Spinal cord (tissue), 10 donors: ENCODE data around the gene DLAT. TPM values are rescaled to one million over a fixed set of nuclear protein-coding genes. Genes with fewer than 3 reads are reported as not detected.

Experiments used
- DNase-seq, 6 donors: peaks; one replicate each; pipeline versions ENCODE4 v3.0.0 to v3.0.0-alpha.2; 2013 to 2015; ENCODE audit warnings: low spot score in 6 of 6, low read depth in 4 of 6
- H3K27ac ChIP-seq: one replicate; pipeline ENCODE4 v1.5.1; 2013; ENCODE audit warnings: low read depth, low read length, control low read depth
- H3K27me3 ChIP-seq: one replicate; pipeline ENCODE4 v1.6.1; 2013; ENCODE audit warnings: low read length; ENCODE audit not compliant: control insufficient read depth, insufficient read depth
- H3K36me3 ChIP-seq: one replicate; pipeline ENCODE4 v1.6.1; 2013; ENCODE audit warnings: low read length; ENCODE audit not compliant: control insufficient read depth, insufficient read depth
- H3K4me1 ChIP-seq: one replicate; pipeline ENCODE4 v1.6.1; 2013; ENCODE audit warnings: low read length; ENCODE audit not compliant: control insufficient read depth, insufficient read depth
- H3K4me3 ChIP-seq: one replicate; pipeline ENCODE4 v1.5.1; 2013; ENCODE audit warnings: low read depth, low read length, control low read depth
- H3K9me3 ChIP-seq: one replicate; pipeline ENCODE4 v1.6.1; 2013; ENCODE audit warnings: low read length; ENCODE audit not compliant: control insufficient read depth, insufficient read depth
- WGBS: methylation state at CpG from one replicate; pipeline ENCODE4 v1.1.5; 2013; ENCODE audit warnings: missing lambda C conversion rate; ENCODE audit not compliant: insufficient coverage; 5-methylcytosine and 5-hydroxymethylcytosine counted together
- long read RNA-seq, 4 donors: transcript quantifications; one replicate each; lab custom pipeline, GENCODE V29; 2026
- polyA plus RNA-seq, 2 donors: library from polyadenylated mRNA; unstranded; fragments of 120-200 nt; gene quantifications; one replicate each; pipeline ENCODE4 v1.2.1, GENCODE V29; 2013; ENCODE audit not compliant: insufficient read length in 2 of 2
- total RNA-seq, 2 donors: library from RNA; depleted of rRNA in 1 of 2; stranded (reverse); fragments of 120-200 nt in 1 of 2; fragments of >200 nt in 1 of 2; gene quantifications; one replicate each; pipeline versions ENCODE4 v1.2.3 to v1.2.4, GENCODE V29; 2013 to 2014
- donor health status: healthy.

Gene DLAT
- total RNA-seq (10 to 100 TPM; 36.5 to 58.3 TPM), polyA plus RNA-seq (10 to 100 TPM; 39.1 to 53.1 TPM)
- long read RNA-seq, donor 1, full-length matches to known transcripts, result 12 of 12 reads
- long read RNA-seq, donor 1, partial matches to known transcripts, result 0 of 12 reads
- long read RNA-seq, donor 1, other reads (novel, unspliced or antisense), result 0 of 12 reads
- long read RNA-seq, donor 2, full-length matches to known transcripts, result 3 of 3 reads
- long read RNA-seq, donor 2, partial matches to known transcripts, result 0 of 3 reads
- long read RNA-seq, donor 2, other reads (novel, unspliced or antisense), result 0 of 3 reads
- long read RNA-seq, donor 3, full-length matches to known transcripts, result 5 of 5 reads
- long read RNA-seq, donor 3, partial matches to known transcripts, result 0 of 5 reads
- long read RNA-seq, donor 3, other reads (novel, unspliced or antisense), result 0 of 5 reads
- long read RNA-seq, donor 4, full-length matches to known transcripts, result 5 of 13 reads
- long read RNA-seq, donor 4, partial matches to known transcripts, result 8 of 13 reads
- long read RNA-seq, donor 4, other reads (novel, unspliced or antisense), result 0 of 13 reads

DNA sequence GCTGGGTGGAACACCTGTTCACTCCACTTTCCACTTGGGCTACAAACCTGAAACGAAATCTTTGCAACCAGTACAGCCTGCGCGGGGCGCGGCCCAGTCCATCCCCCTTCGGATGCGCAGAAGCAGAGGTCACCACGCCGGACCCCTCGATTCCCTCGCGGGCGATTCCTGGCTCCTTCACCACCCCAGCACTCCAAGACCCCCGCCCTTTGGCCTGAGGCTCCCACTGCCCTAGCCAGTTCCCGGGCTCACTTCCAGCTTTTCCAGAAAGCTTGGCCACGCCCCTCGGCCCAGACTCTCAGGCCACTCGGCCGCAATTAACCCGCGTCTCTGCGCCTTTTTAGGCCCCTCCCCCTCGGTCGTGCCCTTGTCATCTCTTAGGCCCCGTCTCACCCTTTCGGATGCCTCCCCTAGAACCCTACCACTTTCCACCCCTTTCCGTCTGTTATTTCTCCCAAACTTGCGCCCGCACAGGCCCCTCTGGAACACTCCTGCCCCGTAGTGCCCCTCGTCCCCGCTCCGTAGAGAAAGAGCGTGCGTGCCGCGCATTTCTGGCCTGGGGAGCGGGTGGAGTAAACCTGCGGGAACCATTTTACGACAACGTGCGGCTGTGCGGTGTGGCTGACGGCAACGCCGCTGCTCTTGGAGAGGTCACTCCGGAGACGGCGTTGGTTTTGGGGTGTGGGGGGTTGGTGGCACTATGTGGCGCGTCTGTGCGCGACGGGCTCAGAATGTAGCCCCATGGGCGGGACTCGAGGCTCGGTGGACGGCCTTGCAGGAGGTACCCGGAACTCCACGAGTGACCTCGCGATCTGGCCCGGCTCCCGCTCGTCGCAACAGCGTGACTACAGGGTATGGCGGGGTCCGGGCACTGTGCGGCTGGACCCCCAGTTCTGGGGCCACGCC lies at the start of gene DLAT:
TSS of gene DLAT (plus strand) at position 636 of the 906 bp plus-strand sequence. CDS start at position 701, 65 bp downstream.
- no peaks in the 10 kb centered on the region for H3K4me1 ChIP-seq
- WGBS, result 0% methylated on average over 71 of the region's 71 CpGs
- peaks cover 28% of the 10 kb centered on the region for H3K36me3 ChIP-seq
- no peaks in the 10 kb centered on the region for H3K27me3 ChIP-seq
- H3K9me3 ChIP-seq, result no peaks in the 10 kb centered on the region
- H3K4me3 ChIP-seq, result peak within 1 kb of the TSS; percentile 94
- DNase-seq, result peak; percentile 75 to 96 (median 88)
- H3K27ac ChIP-seq, result peak within 1 kb of the TSS; percentile 94

DNA sequence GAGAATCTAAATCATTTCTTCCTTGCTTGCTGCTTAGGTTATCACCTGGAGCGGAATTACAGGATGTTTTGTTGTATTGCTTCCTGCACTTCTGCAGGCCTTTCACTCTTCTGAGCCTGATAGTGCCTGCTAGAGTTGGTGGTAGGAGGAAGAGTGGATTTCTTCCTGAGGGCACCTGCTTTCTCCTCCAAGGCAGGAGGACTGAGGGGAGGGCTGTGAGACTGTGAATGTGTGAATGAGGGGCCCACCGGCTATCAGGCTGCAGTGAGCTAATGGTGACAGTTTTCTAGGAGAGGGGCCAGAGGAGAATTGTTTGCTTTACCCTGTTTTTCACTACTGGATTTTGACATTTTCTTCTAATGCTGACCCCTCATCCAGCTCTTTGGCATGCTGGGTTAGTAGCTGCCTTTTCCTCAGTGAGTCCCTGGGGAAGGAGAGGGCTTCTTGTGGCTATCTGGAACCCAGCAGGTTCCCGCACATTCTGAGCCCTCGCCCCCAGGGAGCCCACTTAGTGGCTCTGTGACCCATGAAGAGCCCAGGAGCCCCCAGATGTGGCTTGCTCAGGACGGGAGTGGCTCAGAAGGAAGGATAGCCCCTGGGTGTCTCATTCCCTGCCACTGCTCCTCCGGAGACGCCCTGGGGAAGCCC lies 49.0 kb upstream of the DLAT start:
- peak in 1 of 6 donors; percentile 49 for DNase-seq
- Histone ChIP-seq H3K4me1 (peaks cover 32% of the 10 kb centered on the region), H3K36me3 (peaks cover 11% of the 10 kb centered on the region), H3K9me3 (no peaks in the 10 kb centered on the region), H3K4me3 (peak overlapping the region; percentile 71), H3K27me3 (no peaks in the 10 kb centered on the region), H3K27ac (peak overlapping the region; percentile 65)
- WGBS, result 50% methylated on average over 5 of the region's 7 CpGs

DNA sequence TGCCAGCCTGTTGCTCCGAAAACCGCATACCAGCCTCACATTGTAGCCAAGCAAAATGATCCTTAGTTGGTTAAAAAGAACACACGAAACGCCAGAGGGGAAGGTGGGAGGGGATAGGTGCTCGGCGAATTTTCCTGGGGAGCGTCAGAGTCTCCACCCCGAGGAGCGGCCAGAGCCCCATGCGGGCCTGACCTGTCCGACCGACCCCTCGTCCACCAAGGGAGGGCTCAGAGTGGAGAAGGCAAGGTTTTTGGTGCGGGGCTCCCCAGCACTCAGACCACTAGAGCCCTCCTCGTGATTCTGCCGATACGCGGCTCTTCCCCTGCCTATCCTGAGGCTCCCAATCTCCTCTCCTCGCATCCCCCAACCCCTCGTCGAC lies 48.5 kb upstream of the DLAT start:
- peak overlapping the region; percentile 71 for H3K4me3 ChIP-seq
- DNase-seq, result peak in 1 of 6 donors; percentile 55
- WGBS, result 4% methylated on average over 11 of the region's 21 CpGs
- H3K9me3 ChIP-seq, result no peaks in the 10 kb centered on the region
- peaks cover 35% of the 10 kb centered on the region for H3K4me1 ChIP-seq
- H3K27me3 ChIP-seq, result no peaks in the 10 kb centered on the region
- H3K36me3 ChIP-seq, result peaks cover 11% of the 10 kb centered on the region
- peak overlapping the region; percentile 65 for H3K27ac ChIP-seq

DNA sequence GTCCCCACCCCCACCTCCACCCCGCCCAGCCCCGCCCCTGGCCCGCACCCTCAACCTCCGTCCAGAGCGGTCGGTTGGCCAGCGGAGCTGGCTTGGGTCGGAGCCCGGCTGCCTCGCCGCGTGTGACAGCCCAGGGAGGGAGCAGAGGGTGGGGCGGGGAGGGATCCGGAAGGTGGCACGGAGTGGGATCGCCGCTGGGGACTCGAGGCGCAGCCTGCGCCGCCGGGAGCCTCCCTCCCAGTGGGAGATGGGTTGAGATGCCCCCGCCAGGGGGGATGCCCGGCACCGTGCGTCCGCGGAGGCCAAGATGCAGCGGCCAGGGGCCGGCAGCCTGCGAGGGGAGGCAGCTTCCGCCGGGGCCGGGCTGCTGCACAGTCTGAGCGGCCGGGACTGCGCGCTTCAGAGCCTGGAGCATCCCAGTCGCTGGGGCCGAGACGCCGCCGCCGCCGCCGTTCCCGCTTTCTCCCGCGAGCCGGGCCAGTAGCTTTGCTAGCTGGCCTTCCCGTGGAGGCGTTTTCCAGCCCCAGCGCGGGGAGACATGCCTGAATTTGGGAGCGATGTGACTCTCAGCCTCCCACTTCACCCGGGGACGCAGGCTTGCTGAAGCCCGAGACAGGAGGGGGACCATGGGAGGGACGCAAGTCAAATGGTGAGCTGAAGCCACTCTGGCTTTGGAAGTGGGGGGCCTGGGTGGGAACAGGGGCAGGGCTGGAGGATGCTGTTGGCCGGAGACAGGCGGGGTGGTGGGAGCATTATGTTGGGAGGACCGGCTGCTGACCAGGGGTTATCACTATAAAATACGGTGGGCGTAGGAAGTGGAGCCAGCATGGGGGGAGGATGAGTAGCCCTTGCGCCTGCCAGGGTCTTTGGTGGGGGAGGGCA lies 47.8 kb upstream of the DLAT start:
- under 1% methylated on average over 59 of the region's 65 CpGs for WGBS
- peaks cover 9% of the 10 kb centered on the region for H3K36me3 ChIP-seq
- no peaks in the 10 kb centered on the region for H3K9me3 ChIP-seq
- no peaks in the 10 kb centered on the region for H3K27me3 ChIP-seq
- peaks cover 41% of the 10 kb centered on the region for H3K4me1 ChIP-seq
- H3K27ac ChIP-seq, result peak overlapping the region; percentile 75
- peak in 3 of 6 donors; percentile 32 to 80 (median 65) for DNase-seq
- H3K4me3 ChIP-seq, result peak overlapping the region; percentile 71

DNA sequence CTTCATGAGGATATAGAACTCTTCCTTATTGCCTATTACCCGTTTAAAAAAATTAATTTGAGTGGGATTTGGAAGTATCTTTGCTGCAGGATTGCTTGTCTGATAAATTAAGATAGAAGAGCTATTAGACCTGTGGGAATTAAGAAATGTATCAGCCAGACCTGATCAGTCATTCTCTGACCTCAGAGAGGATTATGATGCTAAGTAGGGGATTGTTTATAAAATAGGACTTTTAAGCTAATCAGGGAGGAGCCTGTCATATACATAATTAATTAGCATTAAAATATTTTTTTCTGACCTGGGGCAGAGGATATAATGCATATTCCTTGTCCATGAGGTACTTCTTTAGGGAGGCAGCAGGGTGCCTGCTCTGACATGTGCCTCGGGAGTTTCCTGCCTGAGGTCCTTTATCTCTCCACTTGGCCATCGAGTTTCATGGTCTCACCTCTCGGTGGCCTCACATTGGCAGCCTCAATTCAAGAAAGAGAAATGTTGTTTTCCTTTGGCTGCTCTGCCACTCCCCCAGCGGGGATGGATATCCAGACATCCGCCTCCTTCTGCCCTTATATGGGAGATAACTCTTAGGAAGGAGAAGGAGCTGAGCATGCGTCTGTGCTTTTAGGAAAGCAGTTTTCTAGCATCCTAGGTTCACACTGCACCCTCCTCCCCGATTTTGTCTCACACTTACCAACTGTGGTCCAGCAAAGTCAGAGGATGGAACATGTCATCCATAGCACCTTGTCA lies 47.0 kb upstream of the DLAT start:
- no peaks in the 10 kb centered on the region for H3K9me3 ChIP-seq
- WGBS, result 0% methylated on average over 3 of the region's 8 CpGs
- H3K27ac ChIP-seq, result peak overlapping the region; percentile 57
- DNase-seq, result peak in 3 of 6 donors; percentile 61 to 93 (median 91)
- peaks cover 48% of the 10 kb centered on the region for H3K4me1 ChIP-seq
- H3K4me3 ChIP-seq, result peak overlapping the region; percentile 71
- peaks cover 3% of the 10 kb centered on the region for H3K36me3 ChIP-seq
- H3K27me3 ChIP-seq, result no peaks in the 10 kb centered on the region

DNA sequence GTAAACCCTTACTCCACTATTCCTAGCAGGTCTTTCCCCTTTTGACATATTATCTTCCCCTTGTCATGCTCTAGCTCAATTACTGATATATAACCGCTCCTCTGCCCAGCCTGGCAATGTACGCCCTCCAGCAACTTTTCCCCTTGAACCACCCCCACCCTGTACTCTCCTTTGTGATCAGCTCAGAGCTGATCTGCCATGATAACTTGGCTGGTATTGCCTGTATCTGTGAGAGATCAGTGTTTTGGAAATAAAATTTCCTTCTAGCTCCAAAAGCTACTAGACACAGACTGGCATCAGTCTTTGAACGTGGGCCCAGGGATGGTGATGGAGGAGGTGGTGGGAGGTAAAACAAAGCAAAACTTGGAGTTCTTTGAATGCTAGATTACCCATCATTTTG lies 45.1 kb upstream of the DLAT start:
- no CpG with 5 or more reads among the region's 3 CpGs for WGBS
- peaks cover 48% of the 10 kb centered on the region for H3K4me1 ChIP-seq
- peak in 1 of 6 donors; percentile 16 for DNase-seq
- no peaks in the 10 kb centered on the region for H3K36me3 ChIP-seq
- H3K4me3 ChIP-seq, result no peak overlapping the region
- H3K9me3 ChIP-seq, result no peaks in the 10 kb centered on the region
- no peak overlapping the region for H3K27ac ChIP-seq
- H3K27me3 ChIP-seq, result no peaks in the 10 kb centered on the region

DNA sequence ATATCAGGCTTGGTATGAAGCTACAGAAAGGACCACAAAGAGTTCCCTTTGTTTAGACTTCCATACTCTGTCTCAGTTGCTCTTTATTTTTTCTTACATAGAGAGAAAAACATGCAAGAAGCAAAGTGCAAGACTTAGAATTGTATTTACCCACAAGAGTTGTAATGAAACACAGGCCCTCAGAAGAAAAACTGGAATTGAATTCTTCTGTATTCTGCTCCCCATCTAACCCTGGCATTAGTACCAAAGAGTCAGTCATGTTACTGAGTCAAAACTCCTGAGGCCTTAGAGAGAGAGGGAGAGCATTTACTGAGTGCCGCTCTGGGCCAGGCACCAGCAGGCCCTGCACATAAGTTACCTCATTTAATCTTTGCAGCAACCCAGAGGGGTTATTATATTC lies 43.9 kb upstream of the DLAT start:
- H3K4me1 ChIP-seq, result peaks cover 48% of the 10 kb centered on the region
- no CpG with 5 or more reads among the region's 1 CpG for WGBS

DNA sequence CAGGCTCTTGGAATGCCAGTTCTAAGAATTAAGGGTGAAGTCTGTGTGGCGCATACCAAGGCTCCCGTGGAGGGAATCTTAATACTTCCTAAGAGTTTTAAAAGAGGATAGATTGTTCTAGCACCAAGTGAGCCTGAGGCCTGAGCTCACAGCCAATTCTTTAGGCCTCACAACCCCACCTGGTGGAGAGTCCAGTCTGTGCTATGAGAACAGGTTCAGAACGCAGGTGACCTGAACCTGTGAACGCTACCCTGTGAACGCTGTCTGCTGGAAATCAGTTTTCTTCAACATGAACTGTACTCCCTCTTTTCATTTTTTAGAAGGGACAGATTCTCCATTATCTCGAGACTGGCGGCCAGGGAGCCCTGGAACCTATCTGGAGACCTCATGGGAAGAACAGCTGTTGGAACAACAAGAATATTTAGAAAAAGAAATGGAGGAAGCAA lies 43.2 kb upstream of the DLAT start:
- Histone ChIP-seq H3K4me1 (peaks cover 42% of the 10 kb centered on the region), H3K36me3 (peaks cover 4% of the 10 kb centered on the region), H3K27me3 (no peaks in the 10 kb centered on the region), H3K9me3 (no peaks in the 10 kb centered on the region), H3K4me3 (no peak overlapping the region), H3K27ac (peak overlapping the region; percentile 19)
- DNase-seq, result peak in 3 of 6 donors; percentile 44 to 87 (median 78)
- 26% methylated on average over 5 of the region's 7 CpGs for WGBS

More for the DNA sequence above, 43.9 kb upstream of the DLAT start:
- DNase-seq, result peak in 1 of 6 donors; percentile 25
- H3K27me3 ChIP-seq, result no peaks in the 10 kb centered on the region
- H3K9me3 ChIP-seq, result no peaks in the 10 kb centered on the region
- H3K27ac ChIP-seq, result peak overlapping the region; percentile 19
- no peak overlapping the region for H3K4me3 ChIP-seq
- no peaks in the 10 kb centered on the region for H3K36me3 ChIP-seq
